HG02763 (cell line): Measurements from ENCODE around the gene BCAS2.
A peak's percentile ranks its signal among the peaks of the same experiment; 100 is the strongest.
"Not testable (repeated sequence)": the region's sequence is repeated elsewhere in the genome, so short reads cannot be mapped to it uniquely, and the experiment has no call there.

Source experiments
- ATAC-seq: cut with Tn5 transposase; IDR thresholded peaks from one replicate; pipeline ENCODE4 v1.9.1; 2021; ENCODE audit warnings: mild to moderate bottlenecking, moderate library complexity; ENCODE audit not compliant: unreplicated experiment

Gene BCAS2

GRCh38 chr1:114581335-114582287, at the start of gene BCAS2:
Gene BCAS2 (minus strand): TSS chr1:114581615. CDS start chr1:114581591, 24 bp downstream.
- ATAC-seq = peak; percentile 99

DNA sequence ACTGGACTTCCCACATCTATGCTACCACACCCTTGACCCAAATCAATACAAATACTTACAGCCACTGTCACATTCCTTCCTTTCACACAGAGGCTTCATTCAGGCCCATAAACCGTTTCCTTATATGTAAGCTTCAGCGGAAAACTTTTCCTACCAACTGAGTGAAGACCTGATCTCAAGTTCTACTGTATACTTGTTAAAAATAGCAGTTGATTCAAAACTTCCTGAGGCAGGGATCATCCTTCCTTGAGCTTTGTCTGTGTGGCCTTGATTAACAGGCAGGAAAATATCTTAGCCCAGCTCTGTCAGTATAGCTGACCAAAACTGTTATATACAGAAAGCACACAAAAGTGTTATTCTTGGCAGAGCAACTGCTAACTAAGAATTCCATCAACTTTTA, 45.7 kb upstream of the BCAS2 start:
- ATAC-seq = no peak

- ATAC-seq = no peak
Measured at GRCh38 chr1:114623364-114623763, 41.9 kb upstream of the BCAS2 start.

DNA sequence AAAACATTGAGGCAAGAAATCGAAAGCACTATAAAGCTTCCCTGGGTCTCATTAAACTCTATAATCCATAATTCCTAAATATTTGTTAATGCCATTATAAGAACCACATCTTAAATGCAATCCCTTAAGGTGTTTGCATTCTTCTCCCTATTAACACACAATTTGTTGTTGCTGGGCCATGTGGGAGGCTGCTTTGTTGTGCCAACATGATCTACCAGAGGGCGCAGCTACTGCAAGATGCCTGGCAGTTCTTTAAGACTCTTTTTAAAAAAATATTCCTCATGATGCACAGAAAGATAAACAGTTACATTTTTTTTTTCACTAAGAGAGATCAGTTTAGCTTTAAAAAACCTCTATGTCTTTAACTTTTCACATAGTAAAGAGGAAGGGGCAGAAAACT, 39.0 kb upstream of the BCAS2 start:
- no peak for ATAC-seq

DNA sequence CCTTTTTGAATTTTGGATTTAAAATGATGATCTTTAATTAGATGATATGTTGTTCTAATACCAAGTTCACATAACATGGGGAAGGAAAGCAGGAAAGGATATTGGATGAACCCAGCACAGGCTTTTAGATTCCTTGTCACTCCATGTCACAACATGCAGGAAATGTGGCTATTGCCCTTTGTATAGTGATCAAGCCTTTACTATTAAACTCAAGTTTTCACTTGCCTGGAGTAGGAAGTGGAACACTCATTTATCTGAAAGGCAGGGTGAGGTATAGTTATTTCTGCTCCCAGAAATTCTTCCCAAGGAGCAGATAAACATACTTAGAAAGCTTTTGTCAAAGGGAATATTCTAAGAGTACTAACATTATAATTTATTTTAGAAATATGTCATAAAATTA, 37.2 kb upstream of the BCAS2 start:
- no peak for ATAC-seq

DNA sequence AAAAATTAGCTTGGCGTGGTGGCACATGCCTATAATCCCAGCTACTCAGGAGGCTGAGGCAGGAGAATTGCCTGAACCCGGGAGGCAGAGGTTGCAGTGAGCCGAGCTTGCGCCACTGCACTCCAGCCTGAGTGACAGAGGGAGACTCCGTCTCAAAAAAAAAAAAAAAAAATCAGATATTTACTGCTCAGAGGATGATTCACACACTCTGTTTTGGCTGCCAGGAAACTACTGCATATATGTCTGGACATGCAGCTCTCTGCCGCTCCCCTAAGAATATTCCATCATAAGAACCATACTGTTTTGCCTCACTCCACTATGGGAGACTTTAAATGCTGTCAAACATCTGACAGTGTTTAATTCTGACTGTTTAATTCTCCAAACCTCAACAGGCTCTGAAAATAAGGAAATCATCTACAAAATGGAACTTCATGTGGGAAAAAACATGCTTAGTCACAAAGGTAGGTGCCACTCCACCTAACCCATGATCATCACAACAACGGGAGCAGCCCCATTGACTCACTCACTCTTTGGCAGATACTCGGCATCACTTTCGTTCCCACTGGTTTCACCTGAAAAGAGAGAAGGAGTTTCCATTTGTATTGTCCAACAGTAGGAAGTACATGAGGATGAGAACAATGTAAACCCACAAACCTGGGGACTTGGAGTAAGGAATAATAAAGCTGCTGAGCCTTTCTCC, 29.3 kb upstream of the BCAS2 start:
- ATAC-seq = no peak

DNA sequence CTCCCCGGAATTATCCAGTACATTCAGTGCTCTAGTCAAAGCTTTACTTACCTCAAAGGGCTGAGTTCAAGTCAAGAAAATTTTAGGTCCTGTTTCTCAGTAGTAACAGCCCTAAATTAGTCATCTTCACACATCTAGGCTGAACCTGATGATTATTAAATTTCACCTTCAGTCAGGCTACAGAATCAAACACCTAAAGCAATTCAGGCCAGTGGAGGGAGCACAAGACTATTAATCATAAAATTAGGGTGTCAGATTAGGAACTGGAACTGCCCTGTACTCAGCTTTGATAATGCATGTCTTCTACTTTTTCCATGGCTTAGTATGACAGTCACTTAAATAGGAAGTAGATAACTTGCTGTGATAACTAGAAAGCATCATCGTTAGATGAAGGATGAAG, 28.4 kb upstream of the BCAS2 start:
- ATAC-seq = no peak

DNA sequence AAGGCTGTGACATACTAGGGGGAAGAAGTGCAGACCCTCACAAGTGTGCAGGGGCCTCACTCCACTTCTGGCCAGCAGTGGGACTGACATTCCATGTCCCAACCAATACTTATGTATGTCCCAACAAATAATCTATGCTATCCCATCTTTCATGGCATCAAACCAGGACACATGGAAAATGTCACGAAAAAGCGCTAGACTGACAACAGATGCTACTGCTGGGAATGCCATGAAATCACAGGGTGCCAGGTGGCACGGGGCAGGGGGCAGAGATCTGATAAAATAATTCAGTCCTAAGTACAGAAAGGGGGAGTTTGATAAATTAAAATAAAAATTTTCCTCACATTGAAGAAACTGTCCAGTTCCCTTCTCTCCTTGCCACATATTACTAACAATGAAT, 27.6 kb upstream of the BCAS2 start:
- no peak for ATAC-seq

DNA sequence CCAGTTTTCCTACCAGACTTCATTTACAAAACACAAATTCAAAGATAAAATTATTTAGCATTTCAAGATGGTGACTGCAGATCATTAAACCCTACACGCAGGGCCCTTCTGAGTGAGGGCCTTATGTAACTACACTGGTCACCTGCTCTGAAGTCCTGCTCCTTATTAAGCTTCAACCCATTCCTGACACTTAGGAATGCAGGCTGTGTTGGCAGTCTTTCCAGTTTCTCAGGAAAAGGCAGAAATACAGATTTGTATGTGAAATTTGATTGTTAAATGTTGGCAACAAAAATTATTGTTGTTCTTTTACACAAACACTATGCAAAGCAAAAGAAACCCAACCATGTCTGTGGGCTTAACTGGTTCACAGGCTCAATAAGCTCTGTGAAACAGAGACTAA, 25.8 kb upstream of the BCAS2 start:
- ATAC-seq = no peak

- ATAC-seq = no peak
Measured at GRCh38 chr1:114597949-114598348, 16.5 kb upstream of the BCAS2 start.

DNA sequence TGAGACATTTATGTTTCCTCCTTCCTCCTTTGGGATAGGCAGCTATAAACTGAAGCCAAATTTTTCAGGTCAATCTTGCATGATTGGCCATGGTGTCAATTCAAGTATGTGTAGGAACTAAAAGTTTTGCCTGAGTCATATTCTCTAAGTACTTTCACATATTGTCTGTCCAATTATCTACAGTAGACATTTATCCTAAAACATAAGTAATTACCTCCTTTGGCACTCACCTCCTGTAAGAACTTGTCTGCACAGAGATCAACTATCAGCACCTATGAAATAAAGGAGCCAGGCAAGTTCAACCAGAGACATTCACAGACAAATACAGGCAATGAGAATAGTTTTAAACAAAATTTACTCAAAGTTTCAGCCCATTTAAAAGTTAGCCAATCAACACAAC, 14.2 kb upstream of the BCAS2 start:
- no peak for ATAC-seq

DNA sequence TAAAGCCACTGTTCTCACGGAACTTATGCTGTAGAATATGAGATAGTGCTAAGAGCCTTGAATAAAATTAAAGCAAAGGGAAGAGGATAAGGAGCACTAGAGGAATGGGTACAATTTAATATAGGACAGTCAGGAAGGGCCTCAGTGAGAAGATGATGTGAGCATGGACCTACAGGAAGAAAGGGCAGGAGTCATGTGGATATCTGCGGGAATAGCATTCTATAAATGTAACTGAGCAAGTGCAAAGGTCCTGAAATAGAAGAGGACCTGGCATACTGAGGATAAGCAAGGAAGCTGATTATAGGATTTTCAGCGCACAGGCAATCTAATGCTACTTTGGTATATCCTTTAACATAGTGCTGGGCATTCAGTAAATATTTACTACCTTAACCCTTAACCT, 12.6 kb upstream of the BCAS2 start:
- no peak for ATAC-seq

DNA sequence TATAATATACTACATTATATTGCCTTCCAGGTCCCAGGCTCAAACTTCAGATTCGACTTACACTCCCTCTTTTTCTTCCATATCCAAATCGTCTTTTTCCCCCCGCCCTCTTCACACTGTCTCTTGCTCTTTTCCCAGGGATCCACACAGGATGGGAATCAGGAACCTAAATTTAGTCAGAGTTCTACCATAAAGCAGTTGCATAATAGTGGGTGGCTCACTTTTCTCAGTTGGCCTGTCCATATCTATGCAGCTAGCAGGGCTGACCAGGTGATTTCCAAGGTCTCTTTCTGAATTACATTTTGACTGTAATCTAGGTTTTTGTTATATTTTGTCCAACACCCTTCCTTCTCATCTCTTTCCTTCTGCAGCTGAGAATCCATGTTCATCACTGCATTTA, 7.7 kb upstream of the BCAS2 start:
- no peak for ATAC-seq

GRCh38 chr1:114588196-114588689, 6.8 kb upstream of the BCAS2 start:
- no peak for ATAC-seq

DNA sequence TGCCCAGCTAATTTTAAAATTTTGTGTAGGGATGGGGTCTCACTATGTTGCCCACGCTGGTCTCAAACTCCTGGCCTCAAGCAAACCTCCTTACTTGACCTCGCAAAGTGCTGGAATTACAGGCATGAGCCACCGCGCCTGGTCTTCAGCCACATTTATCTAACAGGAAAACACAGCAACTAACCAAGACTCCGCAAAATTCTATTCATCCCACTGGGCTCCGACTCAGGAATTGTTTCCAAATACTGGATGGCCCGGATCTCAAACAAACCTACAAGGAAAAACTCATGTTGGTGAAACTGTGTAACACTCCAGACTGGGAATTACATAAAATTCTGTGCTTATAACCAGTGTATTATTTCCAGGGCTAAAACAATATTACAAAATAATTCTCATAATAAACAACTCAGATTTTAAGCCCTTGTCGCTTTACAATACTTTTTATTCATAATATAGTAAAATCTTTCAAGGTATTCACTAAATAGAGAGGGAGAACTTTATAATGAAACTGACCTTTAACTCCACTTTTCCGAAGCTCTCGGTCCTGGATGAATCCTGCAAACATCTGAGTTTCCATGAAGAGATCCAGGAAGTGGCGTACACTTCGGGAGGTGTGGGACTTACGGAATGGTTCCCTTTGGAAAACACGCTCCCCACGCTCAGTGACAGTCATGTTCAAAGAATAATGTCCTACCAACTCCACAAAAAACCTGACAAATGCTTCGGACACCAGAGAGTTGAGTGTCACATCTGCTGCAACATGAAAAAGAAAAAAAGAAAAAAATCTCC, 6.0 kb upstream of the BCAS2 start:
- no peak for ATAC-seq

- ATAC-seq = no peak
Measured at GRCh38 chr1:114586513-114587047, 5.2 kb upstream of the BCAS2 start.

DNA sequence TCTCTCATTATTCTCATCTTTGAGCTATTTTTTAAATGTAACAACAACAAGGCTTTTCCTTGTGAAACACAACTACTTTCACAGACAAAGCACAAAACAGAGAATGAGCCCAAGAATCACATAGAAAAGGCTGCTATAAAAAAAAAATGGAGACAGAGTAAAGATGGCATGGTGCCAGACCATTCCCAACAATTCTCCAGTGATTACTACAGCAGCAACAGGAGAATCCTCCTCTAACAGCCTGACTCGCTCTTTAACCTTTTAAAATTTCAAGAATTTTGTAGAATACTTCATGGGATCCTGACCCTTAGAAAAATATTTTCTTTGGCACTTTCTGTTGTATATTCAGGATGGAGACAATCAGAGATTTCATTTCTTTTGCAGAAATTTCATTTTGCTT, 3.8 kb upstream of the BCAS2 start:
- ATAC-seq = no peak

- ATAC-seq = no peak
Measured at GRCh38 chr1:114574365-114574764, 7.0 kb downstream of the BCAS2 start.

GRCh38 chr1:114564141-114564540, 17.3 kb downstream of the BCAS2 start:
- ATAC-seq = no peak

- not testable (repeated sequence) for ATAC-seq
Measured at GRCh38 chr1:114562978-114563510, 18.4 kb downstream of the BCAS2 start.

DNA sequence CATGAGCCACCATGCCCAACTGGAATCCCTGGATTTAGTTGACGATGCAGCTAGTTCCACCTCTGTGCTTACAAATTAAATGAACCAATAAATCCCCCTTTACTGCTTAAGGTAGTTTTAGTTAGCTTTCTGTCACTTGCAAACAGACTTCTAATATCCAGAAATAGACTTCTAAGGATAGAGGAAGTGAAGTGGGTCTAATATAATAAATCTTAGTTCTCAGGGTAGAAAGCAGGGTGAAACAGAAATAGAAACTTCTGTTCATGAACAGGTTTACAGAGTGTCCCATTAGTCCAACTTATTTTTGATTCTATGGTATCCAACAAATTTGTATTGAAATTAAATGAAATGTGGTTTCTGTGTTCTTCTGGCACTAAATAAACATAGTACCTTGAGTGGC, 20.1 kb downstream of the BCAS2 start:
- ATAC-seq = no peak
